GM23338 (cell line): ENCODE data around the gene CCDC134. TPM values are rescaled to one million over a fixed set of nuclear protein-coding genes. Genes with fewer than 3 reads are reported as not detected.

ENCODE experiments used
- ATAC-seq: fragments of 200-7000 bp; cut with Tn5 transposase; 3 replicates; pipeline ENCODE4 v1.9.1; 2020
- DNase-seq: peaks from one replicate; pipeline ENCODE4 v3.0.0-alpha.2; 2015; ENCODE audit warnings: low spot score
- H2AFZ ChIP-seq: fragments of 200-600 bp; sonication (generic); 2 replicates; pipeline ENCODE4 v1.8.0; 2016; ENCODE audit warnings: antibody characterized with exemption, mild to moderate bottlenecking, moderate library complexity
- H3F3A ChIP-seq: fragments of 200-600 bp; sonication (generic); replicated peaks from 2 replicates; pipeline ENCODE4 v1.8.0; 2017; ENCODE audit warnings: antibody characterized with exemption, mixed run types, low read depth
- H3K27ac ChIP-seq: fragments of 200-600 bp; sonication (generic); 2 replicates; pipeline ENCODE4 v1.6.1; 2016; ENCODE audit warnings: low read depth
- H3K27me3 ChIP-seq: fragments of 200-600 bp; sonication (generic); 2 replicates; pipeline ENCODE4 v1.8.0; 2016; ENCODE audit warnings: mild to moderate bottlenecking, mixed run types, moderate library complexity; ENCODE audit not compliant: insufficient read depth
- H3K36me3 ChIP-seq: fragments of 200-600 bp; sonication (generic); 2 replicates; pipeline ENCODE4 v1.8.0; 2016; ENCODE audit warnings: mild to moderate bottlenecking; ENCODE audit not compliant: insufficient read depth
- H3K4me1 ChIP-seq: fragments of 200-600 bp; sonication (generic); 2 replicates; pipeline ENCODE4 v1.8.0; 2016; ENCODE audit warnings: mild to moderate bottlenecking, moderate library complexity; ENCODE audit not compliant: insufficient read depth
- H3K4me2 ChIP-seq: fragments of 200-600 bp; sonication (generic); 2 replicates; pipeline ENCODE4 v1.7.1; 2017; ENCODE audit warnings: mixed run types
- H3K4me3 ChIP-seq: fragments of 200-600 bp; sonication (generic); 2 replicates; pipeline ENCODE4 v1.6.1; 2016; ENCODE audit warnings: mixed run types
- H3K79me2 ChIP-seq: fragments of 200-600 bp; sonication (generic); replicated peaks from 2 replicates; pipeline ENCODE4 v1.8.0; 2017; ENCODE audit warnings: mild to moderate bottlenecking; ENCODE audit not compliant: insufficient read depth
- H3K9me2 ChIP-seq: fragments of 200-600 bp; sonication (generic); 2 replicates; pipeline ENCODE4 v1.8.0; 2017; ENCODE audit not compliant: insufficient read depth
- H4K20me1 ChIP-seq: fragments of 200-600 bp; sonication (generic); replicated peaks from 2 replicates; pipeline ENCODE4 v1.8.0; 2017; ENCODE audit warnings: mild to moderate bottlenecking; ENCODE audit not compliant: insufficient read depth
- H3K27ac Mint-ChIP-seq: 2 replicates; pipeline ENCODE4 v1.8.0; 2020; ENCODE audit warnings: inconsistent platforms, mild to moderate bottlenecking, moderate library complexity, mixed read lengths
- H3K27me3 Mint-ChIP-seq: 3 replicates; pipeline ENCODE4 v1.8.0; 2022; ENCODE audit warnings: low read depth, mild to moderate bottlenecking, moderate library complexity, mixed read lengths, inconsistent platforms; ENCODE audit not compliant: insufficient read depth, poor library complexity
- H3K36me3 Mint-ChIP-seq: 3 replicates; pipeline ENCODE4 v1.8.0; 2021; ENCODE audit warnings: low read depth, mild to moderate bottlenecking, inconsistent platforms, moderate library complexity, mixed read lengths
- H3K4me1 Mint-ChIP-seq: 3 replicates; pipeline ENCODE4 v1.8.0; 2020; ENCODE audit warnings: mild to moderate bottlenecking, inconsistent platforms, mixed read lengths
- H3K4me3 Mint-ChIP-seq: 3 replicates; pipeline ENCODE4 v1.8.0; 2021; ENCODE audit warnings: moderate library complexity, mild to moderate bottlenecking, inconsistent platforms, mixed read lengths
- H3K9me3 Mint-ChIP-seq: 3 replicates; pipeline ENCODE4 v1.8.0; 2020; ENCODE audit warnings: moderate library complexity, mild to moderate bottlenecking, inconsistent platforms, mixed read lengths
- CREB1 ChIP-seq: fragments of 250-450 bp; sonication (Bioruptor Pico); IDR thresholded peaks from 2 replicates; pipeline ENCODE4 v1.5.0; 2020; ENCODE audit warnings: low read depth, mild to moderate bottlenecking, moderate library complexity
- CTCF ChIP-seq, 2 experiments: fragments of 200-600 bp in 1 of 2; sonication (generic) in 1 of 2; conservative IDR thresholded peaks; 2 replicates each; pipeline versions ENCODE4 v1.5.1 to v1.6.1; 2016 to 2017; ENCODE audit warnings: antibody characterized with exemption in 2 of 2, low read depth in 2 of 2, mild to moderate bottlenecking in 2 of 2, moderate library complexity in 1 of 2
- EZH2 ChIP-seq: fragments of 200-600 bp; sonication (generic); IDR thresholded peaks from one replicate; pipeline ENCODE4 v1.8.0; 2017; ENCODE audit warnings: antibody characterized with exemption, mild to moderate bottlenecking, low read depth; ENCODE audit not compliant: unreplicated experiment
- JUNB ChIP-seq: IDR thresholded peaks from one replicate; pipeline ENCODE4 v1.6.1; 2016; ENCODE audit warnings: antibody characterized with exemption; ENCODE audit not compliant: unreplicated experiment
- NANOG ChIP-seq: IDR thresholded peaks from 2 replicates; pipeline ENCODE4 v1.6.1; 2016; ENCODE audit warnings: antibody characterized with exemption, borderline replicate concordance
- POLR2AphosphoS5 ChIP-seq: IDR thresholded peaks from 2 replicates; pipeline ENCODE4 v1.6.1; 2016; ENCODE audit warnings: antibody characterized with exemption, low read depth
- REST ChIP-seq: IDR thresholded peaks from one replicate; pipeline ENCODE4 v1.6.1; 2018; ENCODE audit warnings: antibody characterized with exemption; ENCODE audit not compliant: unreplicated experiment
- polyA plus RNA-seq: library from polyadenylated mRNA; unstranded; fragments of >200 nt; fragmentation: Nextera tagmentation; extraction: Ambion mirVana; gene quantifications from 2 replicates; pipeline ENCODE4 v1.2.1, GENCODE V29; 2016
- total RNA-seq: library from RNA; depleted of rRNA; stranded (reverse); fragments of >200 nt; shearing (Covaris generic); gene quantifications from 2 replicates; pipeline ENCODE4 v1.2.3, GENCODE V29; 2014
- TF ChIP-seq, protein P1 (sequence below): IDR thresholded peaks from 2 replicates; pipeline ENCODE4 v1.6.1; 2016; ENCODE audit warnings: antibody characterized with exemption

Gene CCDC134
- total and polyA plus RNA-seq, 2 experiments from 2014 or later, result 2.7 to 24.5 TPM

DNA sequence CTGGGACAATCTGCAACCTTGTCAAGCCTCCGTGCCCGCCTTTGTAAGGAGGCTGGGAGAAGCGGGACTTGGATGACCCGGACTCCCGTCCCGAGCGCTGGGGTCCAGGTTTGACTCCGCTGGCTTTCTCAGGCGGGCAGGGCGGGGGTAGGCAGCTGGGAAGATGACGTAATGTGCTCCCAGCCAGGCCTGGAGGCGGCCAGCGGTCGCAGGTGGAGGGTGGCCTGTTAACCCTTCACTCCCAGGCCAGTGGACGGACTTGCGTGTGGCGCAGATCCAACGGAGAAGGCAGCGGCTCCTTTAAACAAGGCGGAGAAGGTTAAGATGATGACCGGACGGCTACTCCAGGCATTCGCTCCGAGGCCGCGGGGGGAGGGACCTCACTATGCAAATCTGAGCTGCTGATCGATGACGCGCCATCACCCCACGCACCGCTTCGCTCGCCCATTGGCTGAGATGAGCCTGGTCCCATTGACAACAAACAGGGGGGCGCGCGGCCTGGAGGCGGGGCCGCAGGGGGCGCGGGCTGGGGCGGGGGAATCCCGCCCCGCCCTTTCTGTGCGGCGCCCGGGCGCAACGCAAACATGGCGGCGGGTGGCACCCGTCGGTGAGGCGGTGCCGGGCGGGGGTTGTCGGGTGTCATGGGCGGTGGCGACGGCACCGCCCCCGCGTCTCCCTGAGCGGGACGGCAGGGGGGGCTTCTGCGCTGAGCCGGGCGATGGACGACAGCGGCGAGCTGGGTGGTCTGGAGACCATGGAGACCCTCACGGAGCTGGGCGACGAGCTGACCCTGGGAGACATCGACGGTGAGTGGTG lies 32.3 kb downstream of the CCDC134 start, which contains the start of gene SREBF2 (continued):
- TF ChIP-seq, protein P1, sequence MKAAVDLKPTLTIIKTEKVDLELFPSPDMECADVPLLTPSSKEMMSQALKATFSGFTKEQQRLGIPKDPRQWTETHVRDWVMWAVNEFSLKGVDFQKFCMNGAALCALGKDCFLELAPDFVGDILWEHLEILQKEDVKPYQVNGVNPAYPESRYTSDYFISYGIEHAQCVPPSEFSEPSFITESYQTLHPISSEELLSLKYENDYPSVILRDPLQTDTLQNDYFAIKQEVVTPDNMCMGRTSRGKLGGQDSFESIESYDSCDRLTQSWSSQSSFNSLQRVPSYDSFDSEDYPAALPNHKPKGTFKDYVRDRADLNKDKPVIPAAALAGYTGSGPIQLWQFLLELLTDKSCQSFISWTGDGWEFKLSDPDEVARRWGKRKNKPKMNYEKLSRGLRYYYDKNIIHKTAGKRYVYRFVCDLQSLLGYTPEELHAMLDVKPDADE, result 0 out of 2 replicates have a peak, but pooled peaks have one; percentile 23
- TF ChIP-seq REST (peak; percentile 35), NANOG (no peak), JUNB (no peak)

DNA sequence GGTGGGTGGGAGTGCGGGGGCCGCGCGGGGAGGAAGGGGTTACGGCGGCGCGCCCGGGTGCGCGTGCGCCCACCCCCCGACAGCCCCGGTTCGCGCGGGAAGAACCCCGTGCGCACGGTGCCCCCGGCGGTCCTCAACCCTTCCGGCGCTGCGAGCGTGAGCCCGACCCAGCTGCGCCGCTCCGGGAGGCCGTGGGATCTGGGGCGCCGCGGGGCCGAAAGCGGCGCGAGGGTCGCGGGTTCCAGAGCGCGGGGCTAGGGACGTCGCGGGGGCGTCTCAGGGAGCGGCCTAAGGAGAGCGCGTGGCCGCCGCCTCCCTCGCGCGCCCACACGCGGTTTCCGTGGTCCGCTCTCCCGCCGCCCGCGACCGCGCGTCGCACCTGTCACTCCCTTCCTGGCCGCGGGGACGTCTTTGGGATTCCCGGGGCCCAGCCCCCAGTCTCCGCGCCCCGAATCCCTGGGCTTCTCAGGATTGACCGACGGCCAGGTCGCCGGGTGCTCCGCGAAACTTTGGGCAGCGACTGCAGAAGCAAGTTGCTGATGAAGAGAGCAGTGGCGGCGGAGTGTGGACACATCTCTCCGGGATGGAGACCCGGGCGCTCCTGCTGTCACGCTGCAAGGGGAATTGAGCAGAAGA lies 33.0 kb downstream of the CCDC134 start:
- peak overlapping the region; percentile 97 for H3K27ac Mint-ChIP-seq
- no peaks in the 10 kb centered on the region for H3K9me2 ChIP-seq
- peak overlapping the region; percentile 99 for H3K4me3 Mint-ChIP-seq
- peak overlapping the region; percentile 82 for H3K27ac ChIP-seq
- H4K20me1 ChIP-seq, result peaks cover 18% of the 10 kb centered on the region
- DNase-seq, result peak; percentile 60
- H3K27me3 Mint-ChIP-seq, result peaks cover 6% of the 10 kb centered on the region
- peaks cover 36% of the 10 kb centered on the region for H3K36me3 Mint-ChIP-seq
- H3K9me3 Mint-ChIP-seq, result no peaks in the 10 kb centered on the region
- no peak overlapping the region for H2AFZ ChIP-seq
- no peaks in the 10 kb centered on the region for H3K27me3 ChIP-seq
- H3K4me2 ChIP-seq, result peak overlapping the region; percentile 95
- TF ChIP-seq JUNB (no peak), POLR2AphosphoS5 (no peak), EZH2 (no peak), CREB1 (CRISPR knock-in tag) (no peak), CTCF (conservative IDR thresholded peaks at IDR 0.05; ENCODE audit: low read depth in 2 of 2) (no peak)
- H3K79me2 ChIP-seq, result peaks cover 53% of the 10 kb centered on the region
- H3F3A ChIP-seq, result peaks cover 7% of the 10 kb centered on the region; the same call in 1 of the 2 replicates
- peak; percentile 4 for ATAC-seq
- H3K4me1 Mint-ChIP-seq, result peaks cover 31% of the 10 kb centered on the region
- H3K36me3 ChIP-seq, result peaks cover 18% of the 10 kb centered on the region
- peaks cover 26% of the 10 kb centered on the region for H3K4me1 ChIP-seq
- H3K4me3 ChIP-seq, result peak overlapping the region; percentile 79
